ENCODE data around the gene SPATA6. TPM values are rescaled to one million over a fixed set of nuclear protein-coding genes. Genes with fewer than 3 reads are reported as not detected.

Gene SPATA6
- total RNA-seq, 3 donors from 2014 or later (not counting 1 experiment from before 2014, with no cell fraction given), result 2.4 to 6.1 (median 3.5) TPM

DNA sequence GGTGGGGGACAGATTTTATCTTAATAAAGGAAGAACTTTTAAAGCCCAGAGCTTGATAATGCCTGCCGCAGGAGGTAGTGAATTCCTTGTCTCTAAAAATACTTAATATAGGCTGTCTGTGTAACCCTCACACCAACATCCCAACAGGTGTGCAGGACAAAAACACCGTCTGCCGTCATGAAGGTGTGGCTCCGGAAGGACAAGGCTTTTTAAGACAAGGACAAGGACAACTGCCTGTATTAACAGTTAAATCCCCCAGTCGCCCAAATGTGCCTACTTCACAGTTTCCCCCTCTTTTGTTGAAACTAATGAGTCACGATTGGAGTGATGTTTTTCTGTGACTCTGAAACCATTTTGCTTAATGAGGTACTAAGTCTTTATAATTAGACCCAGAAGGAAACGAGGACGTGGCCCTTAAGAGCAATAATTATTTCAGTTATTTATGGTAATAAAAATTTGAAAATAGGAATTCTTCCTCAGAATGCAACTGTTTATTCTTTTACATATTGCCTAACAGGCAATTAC lies 27.3 kb upstream of the SPATA6 start:
- no peak overlapping the region for H3K4me3 Mint-ChIP-seq
- TF ChIP-seq, protein P1, sequence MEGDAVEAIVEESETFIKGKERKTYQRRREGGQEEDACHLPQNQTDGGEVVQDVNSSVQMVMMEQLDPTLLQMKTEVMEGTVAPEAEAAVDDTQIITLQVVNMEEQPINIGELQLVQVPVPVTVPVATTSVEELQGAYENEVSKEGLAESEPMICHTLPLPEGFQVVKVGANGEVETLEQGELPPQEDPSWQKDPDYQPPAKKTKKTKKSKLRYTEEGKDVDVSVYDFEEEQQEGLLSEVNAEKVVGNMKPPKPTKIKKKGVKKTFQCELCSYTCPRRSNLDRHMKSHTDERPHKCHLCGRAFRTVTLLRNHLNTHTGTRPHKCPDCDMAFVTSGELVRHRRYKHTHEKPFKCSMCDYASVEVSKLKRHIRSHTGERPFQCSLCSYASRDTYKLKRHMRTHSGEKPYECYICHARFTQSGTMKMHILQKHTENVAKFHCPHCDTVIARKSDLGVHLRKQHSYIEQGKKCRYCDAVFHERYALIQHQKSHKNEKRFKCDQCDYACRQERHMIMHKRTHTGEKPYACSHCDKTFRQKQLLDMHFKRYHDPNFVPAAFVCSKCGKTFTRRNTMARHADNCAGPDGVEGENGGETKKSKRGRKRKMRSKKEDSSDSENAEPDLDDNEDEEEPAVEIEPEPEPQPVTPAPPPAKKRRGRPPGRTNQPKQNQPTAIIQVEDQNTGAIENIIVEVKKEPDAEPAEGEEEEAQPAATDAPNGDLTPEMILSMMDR (IDR thresholded peaks at IDR 0.05), result no peak
- no peaks in the 10 kb centered on the region for H3K9me3 Mint-ChIP-seq
- Histone ChIP-seq H3K27me3 (ENCODE audit: control insufficient read depth, insufficient read depth, low read length) (no peaks in the 10 kb centered on the region), H3K9me3 (ENCODE audit: control insufficient read depth, insufficient read depth, low read length) (no peaks in the 10 kb centered on the region), H3K27ac (ENCODE audit: low read length) (no peak overlapping the region), H3K4me1 (ENCODE audit: control insufficient read depth, insufficient read depth, low read length) (no peaks in the 10 kb centered on the region), H3K4me3 (ENCODE audit: low read length) (no peak overlapping the region), H3K36me3 (ENCODE audit: control insufficient read depth, insufficient read depth, low read length) (no peaks in the 10 kb centered on the region)
- no peaks in the 10 kb centered on the region for H3K36me3 Mint-ChIP-seq
- WGBS (ENCODE audit: insufficient coverage), result 94% methylated on average over 5 of the region's 8 CpGs
- DNase-seq, result no peak
- no peak for ATAC-seq
- intact Hi-C loops (cut with micrococcal nuclease), result no loop called here
- H3K27me3 Mint-ChIP-seq (ENCODE audit: low read depth in 2 of 2), result no peaks in the 10 kb centered on the region
- no peak overlapping the region for H3K27ac Mint-ChIP-seq
- H3K4me1 Mint-ChIP-seq, result peaks cover 6 to 10% of the 10 kb centered on the region in 2 donors

DNA sequence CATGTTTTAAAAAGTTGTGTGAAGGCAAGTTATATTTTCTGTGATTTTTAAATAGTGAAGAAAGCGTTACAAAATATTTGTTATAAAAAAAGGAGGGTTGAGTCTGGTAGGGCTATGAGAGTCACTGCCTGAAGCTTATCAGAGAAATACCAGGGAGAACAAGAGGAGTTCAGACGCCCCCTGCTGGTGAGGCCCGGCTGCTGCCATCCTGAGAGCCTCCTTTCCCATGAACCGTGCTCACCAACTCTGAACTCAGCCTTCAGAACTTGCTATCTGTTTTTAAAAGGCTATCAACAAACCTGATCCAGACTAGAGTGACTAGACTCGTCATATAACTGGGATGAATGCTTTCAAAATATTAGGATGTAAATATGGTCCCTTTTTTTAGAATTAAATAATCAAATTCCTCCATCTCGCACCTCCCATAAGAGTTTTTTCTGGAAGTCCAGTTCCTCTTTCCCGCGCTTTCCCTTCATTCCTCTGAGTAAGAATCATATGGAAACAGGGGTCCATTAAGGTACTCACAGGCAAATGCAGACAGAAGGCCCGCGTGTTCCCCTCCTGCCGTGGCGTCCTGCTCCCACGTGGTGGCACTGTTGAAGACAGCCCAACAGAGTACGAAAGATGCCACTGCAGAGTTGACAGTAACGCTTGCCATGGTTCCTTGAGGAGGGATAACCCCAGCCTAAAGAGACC lies 26.2 kb upstream of the SPATA6 start:
- Histone ChIP-seq H3K27ac (ENCODE audit: low read length) (no peak overlapping the region), H3K9me3 (ENCODE audit: control insufficient read depth, insufficient read depth, low read length) (no peaks in the 10 kb centered on the region), H3K4me3 (ENCODE audit: low read length) (no peak overlapping the region), H3K4me1 (ENCODE audit: control insufficient read depth, insufficient read depth, low read length) (no peaks in the 10 kb centered on the region), H3K36me3 (ENCODE audit: control insufficient read depth, insufficient read depth, low read length) (no peaks in the 10 kb centered on the region), H3K27me3 (ENCODE audit: control insufficient read depth, insufficient read depth, low read length) (no peaks in the 10 kb centered on the region)
- Mint-ChIP-seq H3K36me3 (no peaks in the 10 kb centered on the region), H3K4me3 (no peak overlapping the region), H3K9me3 (no peaks in the 10 kb centered on the region), H3K4me1 (peaks cover 6 to 10% of the 10 kb centered on the region in 2 donors), H3K27ac (no peak overlapping the region), H3K27me3 (ENCODE audit: low read depth in 2 of 2) (no peaks in the 10 kb centered on the region)
- DNase-seq (peak; percentile 53 to 79), ATAC-seq (peak; percentile 78 to 89 (median 82))
- 24% methylated on average over 14 of the region's 15 CpGs for WGBS (ENCODE audit: insufficient coverage)
- TF ChIP-seq, protein P1 (IDR thresholded peaks at IDR 0.05), result peak; percentile 95
- intact Hi-C loops (cut with micrococcal nuclease), result loop anchor here (1.0 kb wide), 1 partner anchor 389 kb away; no protein-coding TSS in a partner anchor

DNA sequence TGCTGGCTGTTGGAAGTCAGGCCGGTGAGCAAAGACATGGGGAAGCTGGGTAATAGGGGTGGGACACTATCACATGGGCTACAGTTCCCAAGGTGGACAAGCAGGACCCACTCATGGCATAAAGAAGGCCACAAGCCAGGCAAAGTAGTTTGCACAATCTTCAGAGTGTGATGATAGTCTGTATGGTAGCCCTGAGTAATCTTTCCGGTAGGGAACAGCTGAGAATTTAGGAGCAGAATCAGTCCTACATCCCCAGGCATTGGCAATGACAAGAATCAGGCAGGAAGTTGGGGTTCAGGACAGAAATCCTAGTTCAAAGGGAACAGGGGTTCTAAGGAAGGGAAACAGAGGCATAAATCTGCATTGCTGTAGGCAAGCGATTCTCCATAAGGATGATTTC lies 23.9 kb upstream of the SPATA6 start:
- intact Hi-C loops (cut with micrococcal nuclease), result no loop called here
- Mint-ChIP-seq H3K27me3 (ENCODE audit: low read depth in 2 of 2) (peaks cover 0 to 3% of the 10 kb centered on the region in 2 donors), H3K9me3 (no peaks in the 10 kb centered on the region), H3K4me3 (no peak overlapping the region), H3K27ac (no peak overlapping the region), H3K36me3 (no peaks in the 10 kb centered on the region), H3K4me1 (peaks cover 6 to 10% of the 10 kb centered on the region in 2 donors)
- WGBS (ENCODE audit: insufficient coverage), result 100% methylated on average over 3 of the region's 3 CpGs
- H3K27me3 ChIP-seq (ENCODE audit: control insufficient read depth, insufficient read depth, low read length), result no peaks in the 10 kb centered on the region
- no peaks in the 10 kb centered on the region for H3K9me3 ChIP-seq (ENCODE audit: control insufficient read depth, insufficient read depth, low read length)
- H3K27ac ChIP-seq (ENCODE audit: low read length), result no peak overlapping the region
- H3K4me3 ChIP-seq (ENCODE audit: low read length), result no peak overlapping the region
- H3K36me3 ChIP-seq (ENCODE audit: control insufficient read depth, insufficient read depth, low read length), result no peaks in the 10 kb centered on the region
- TF ChIP-seq, protein P1 (IDR thresholded peaks at IDR 0.05), result no peak
- DNase-seq (no peak), ATAC-seq (no peak)
- H3K4me1 ChIP-seq (ENCODE audit: control insufficient read depth, insufficient read depth, low read length), result no peaks in the 10 kb centered on the region
